Measurements from ENCODE around the gene ERAP2.

Gene ERAP2

DNA sequence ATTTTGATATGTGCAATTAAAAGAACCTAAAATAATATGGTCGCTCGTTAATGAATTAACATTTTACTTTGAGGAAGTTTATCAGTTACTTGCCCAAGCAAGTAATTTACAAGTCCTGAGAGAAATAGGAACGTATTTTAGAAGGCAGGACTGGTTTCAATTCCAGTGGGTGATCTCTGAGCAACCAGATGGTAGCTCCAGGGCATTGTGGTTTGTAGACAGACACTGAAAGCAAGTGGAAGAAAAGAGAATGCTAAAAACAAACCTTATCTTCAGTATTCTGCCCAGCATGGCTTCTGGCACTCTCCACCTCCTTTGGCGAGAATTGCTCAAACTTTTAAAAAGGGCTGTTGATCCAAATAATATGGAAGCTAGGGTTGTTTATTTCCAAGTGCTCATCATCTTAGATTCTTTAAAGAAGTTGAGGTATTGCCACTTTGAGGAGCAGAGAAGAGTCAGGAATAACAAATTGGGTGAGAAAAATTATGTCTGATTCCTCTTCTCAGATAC, 31.8 kb upstream of the ERAP2 start:
- Histone ChIP-seq H3K9me3 (ENCODE audit: insufficient read depth, low read depth, low read length) (peaks cover 4% of the 10 kb centered on the region; the same call in 1 of the 2 replicates), H3K4me1 (ENCODE audit: insufficient read depth, low read length) (no peaks in the 10 kb centered on the region; the same call in 1 of the 2 replicates), H3K4me3 (ENCODE audit: low read length) (no peak overlapping the region), H3K36me3 (ENCODE audit: insufficient read depth, low read length) (no peaks in the 10 kb centered on the region), H3K9ac (ENCODE audit: low read depth, low read length) (no peak overlapping the region), H3K27me3 (ENCODE audit: insufficient read depth, low read length) (no peaks in the 10 kb centered on the region), H3K27ac (ENCODE audit: low read depth, low read length) (no peak overlapping the region)
- 76% methylated on average over 4 of the region's 4 CpGs for WGBS

DNA sequence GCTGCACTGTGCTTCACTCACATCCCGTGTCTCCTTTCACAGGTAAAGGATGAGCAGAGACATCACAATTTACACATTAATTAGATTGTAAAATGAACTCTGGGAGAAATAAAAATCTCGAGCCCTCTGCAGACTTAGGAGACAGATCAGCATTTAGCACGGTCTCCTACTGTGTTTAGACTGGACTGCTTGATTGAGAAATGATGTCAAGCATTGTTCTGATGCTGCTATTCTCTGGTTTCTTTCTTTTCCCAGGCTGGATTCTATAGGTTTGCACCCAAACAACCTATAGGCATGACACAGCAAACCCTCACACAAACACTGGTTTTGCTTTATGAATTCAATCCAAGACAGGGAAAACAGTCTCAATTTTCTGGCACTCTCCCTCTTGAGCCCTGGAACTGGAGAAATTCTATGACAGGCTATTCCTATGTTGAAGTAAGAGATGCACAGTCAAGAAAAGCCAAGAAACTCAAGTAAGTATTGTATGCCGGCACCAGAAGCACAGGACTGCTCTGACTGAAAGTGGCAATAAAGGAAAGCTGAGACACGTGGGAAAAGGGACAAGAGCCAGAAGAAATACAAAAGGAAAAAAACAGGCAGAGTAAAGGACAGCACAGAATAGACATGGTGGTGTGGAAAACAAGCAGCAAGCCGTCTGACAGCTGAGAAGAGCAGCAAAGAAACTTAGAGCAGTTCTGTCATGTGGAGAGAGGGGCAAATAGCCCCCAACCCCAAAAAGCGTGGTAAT, 24.8 kb upstream of the ERAP2 start:
- peaks cover 6% of the 10 kb centered on the region; the same call in 1 of the 2 replicates for H3K4me1 ChIP-seq (ENCODE audit: insufficient read depth, low read length)
- H3K9me3 ChIP-seq (ENCODE audit: insufficient read depth, low read depth, low read length): peaks cover 7% of the 10 kb centered on the region; the same call in 1 of the 2 replicates
- no peak overlapping the region for H3K4me3 ChIP-seq (ENCODE audit: low read length)
- no peak overlapping the region for H3K9ac ChIP-seq (ENCODE audit: low read depth, low read length)
- H3K27me3 ChIP-seq (ENCODE audit: insufficient read depth, low read length): no peaks in the 10 kb centered on the region
- H3K36me3 ChIP-seq (ENCODE audit: insufficient read depth, low read length): no peaks in the 10 kb centered on the region
- WGBS: 81% methylated on average over 7 of the region's 7 CpGs
- H3K27ac ChIP-seq (ENCODE audit: low read depth, low read length): no peak overlapping the region

DNA sequence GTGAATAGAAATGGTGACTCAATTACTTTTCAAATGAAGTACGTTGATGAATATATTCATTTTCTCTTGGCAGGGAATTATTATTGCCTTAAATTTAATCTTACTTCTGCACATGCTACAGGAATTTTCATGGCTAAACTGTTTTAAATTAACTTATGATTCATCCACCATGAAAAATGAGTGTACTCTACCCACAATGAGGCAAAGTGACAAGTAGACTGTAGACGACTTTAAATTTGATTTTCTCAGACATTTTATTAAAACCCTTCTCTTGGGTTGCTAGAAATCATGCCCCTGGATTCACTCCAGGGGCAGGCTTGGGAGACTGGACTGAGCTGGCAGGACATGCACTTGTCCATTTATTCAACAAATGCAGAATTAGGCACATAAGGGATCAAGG, 23.5 kb upstream of the ERAP2 start:
- H3K36me3 ChIP-seq (ENCODE audit: insufficient read depth, low read length): no peaks in the 10 kb centered on the region
- H3K4me3 ChIP-seq (ENCODE audit: low read length): no peak overlapping the region
- H3K9ac ChIP-seq (ENCODE audit: low read depth, low read length): no peak overlapping the region
- no peak overlapping the region for H3K27ac ChIP-seq (ENCODE audit: low read depth, low read length)
- 87% methylated on average over 1 of the region's 2 CpGs for WGBS
- peaks cover 6% of the 10 kb centered on the region; the same call in 1 of the 2 replicates for H3K4me1 ChIP-seq (ENCODE audit: insufficient read depth, low read length)
- peaks cover 7% of the 10 kb centered on the region; the same call in 1 of the 2 replicates for H3K9me3 ChIP-seq (ENCODE audit: insufficient read depth, low read depth, low read length)
- H3K27me3 ChIP-seq (ENCODE audit: insufficient read depth, low read length): no peaks in the 10 kb centered on the region

DNA sequence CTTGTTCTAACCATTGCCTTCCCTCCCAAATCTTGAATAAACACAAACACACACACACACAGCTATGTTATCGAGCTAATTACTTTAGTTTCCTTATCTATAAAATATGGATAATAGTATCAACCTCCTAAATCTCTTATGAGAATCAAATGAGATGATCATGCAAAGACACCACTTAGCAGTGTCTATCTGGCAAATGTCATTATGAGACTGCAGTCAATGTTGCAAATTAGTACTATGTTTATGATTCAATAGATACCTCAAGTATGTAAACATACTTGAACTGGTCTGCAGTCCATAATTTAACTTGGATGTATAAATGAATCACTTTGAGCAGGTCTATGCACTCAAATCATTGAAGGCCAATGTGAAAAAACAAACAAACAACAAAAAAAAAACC, 22.2 kb upstream of the ERAP2 start:
- Histone ChIP-seq H3K9ac (ENCODE audit: low read depth, low read length) (no peak overlapping the region), H3K27ac (ENCODE audit: low read depth, low read length) (no peak overlapping the region), H3K4me1 (ENCODE audit: insufficient read depth, low read length) (peaks cover 6% of the 10 kb centered on the region; the same call in 1 of the 2 replicates), H3K4me3 (ENCODE audit: low read length) (no peak overlapping the region), H3K27me3 (ENCODE audit: insufficient read depth, low read length) (no peaks in the 10 kb centered on the region), H3K9me3 (ENCODE audit: insufficient read depth, low read depth, low read length) (peaks cover 3% of the 10 kb centered on the region; the same call in 1 of the 2 replicates), H3K36me3 (ENCODE audit: insufficient read depth, low read length) (no peaks in the 10 kb centered on the region)
- no CpG with 5 or more reads among the region's 1 CpG for WGBS

DNA sequence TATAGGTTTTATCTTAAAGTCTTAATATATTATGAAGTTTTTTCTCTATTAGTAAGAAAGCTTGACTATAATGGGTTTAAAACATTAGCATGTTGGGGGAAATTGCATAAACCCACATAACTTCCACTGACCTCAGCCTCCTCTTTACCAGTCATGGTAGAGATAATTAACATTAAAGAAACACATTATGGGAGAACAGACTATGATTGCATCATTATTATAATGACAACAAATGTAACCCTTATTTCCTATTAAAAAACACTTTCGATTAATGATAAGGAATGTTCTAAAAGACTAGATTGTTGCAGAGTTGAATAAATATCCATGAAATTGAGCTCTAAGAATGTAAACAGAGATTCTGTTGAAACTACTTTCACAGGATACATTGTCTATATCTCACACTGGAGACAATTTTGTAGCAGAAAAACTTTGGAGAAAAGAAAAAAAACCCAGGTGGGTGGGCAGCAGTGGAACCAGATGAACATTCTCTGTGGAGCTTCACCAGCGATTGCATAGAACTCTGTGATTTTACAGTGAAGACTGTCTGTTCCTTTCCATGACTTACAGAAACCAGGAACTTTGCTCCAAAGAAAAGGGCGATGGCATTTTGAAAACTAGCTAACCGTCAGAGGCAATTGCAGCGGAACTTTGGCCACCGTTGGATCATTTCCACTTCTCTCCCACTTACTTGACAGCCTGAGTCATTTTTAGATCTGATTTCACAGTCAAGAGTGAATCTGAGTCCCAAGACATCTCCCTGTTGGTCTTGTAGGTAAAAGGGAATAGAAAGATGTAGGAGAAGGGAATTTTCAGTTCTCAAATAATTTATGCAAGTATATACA, 21.0 kb upstream of the ERAP2 start:
- Histone ChIP-seq H3K36me3 (ENCODE audit: insufficient read depth, low read length) (no peaks in the 10 kb centered on the region), H3K4me1 (ENCODE audit: insufficient read depth, low read length) (peaks cover 6% of the 10 kb centered on the region; the same call in 1 of the 2 replicates), H3K9ac (ENCODE audit: low read depth, low read length) (no peak overlapping the region), H3K4me3 (ENCODE audit: low read length) (no peak overlapping the region), H3K27ac (ENCODE audit: low read depth, low read length) (no peak overlapping the region), H3K9me3 (ENCODE audit: insufficient read depth, low read depth, low read length) (no peaks in the 10 kb centered on the region), H3K27me3 (ENCODE audit: insufficient read depth, low read length) (no peaks in the 10 kb centered on the region)
- 94% methylated on average over 5 of the region's 6 CpGs for WGBS

DNA sequence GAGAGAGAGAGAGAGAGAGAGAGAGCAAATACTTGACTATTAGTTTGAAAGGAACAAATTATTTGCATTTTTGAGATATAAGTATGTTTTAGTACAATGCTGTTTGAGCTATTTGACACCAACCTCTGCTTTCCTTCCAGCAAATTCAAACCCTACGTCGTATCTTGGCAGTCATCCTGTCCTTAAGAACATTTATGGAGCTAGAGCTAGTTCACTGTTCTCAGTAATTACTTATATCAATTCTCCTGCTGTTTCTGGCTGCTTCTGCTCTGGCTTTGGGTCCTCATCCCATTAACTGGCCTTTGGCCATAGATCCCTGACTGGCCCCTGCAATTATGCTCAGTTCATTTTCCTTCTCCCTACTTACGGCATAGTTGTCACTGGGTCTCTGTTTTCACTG, 19.9 kb upstream of the ERAP2 start:
- no peaks in the 10 kb centered on the region for H3K36me3 ChIP-seq (ENCODE audit: insufficient read depth, low read length)

DNA sequence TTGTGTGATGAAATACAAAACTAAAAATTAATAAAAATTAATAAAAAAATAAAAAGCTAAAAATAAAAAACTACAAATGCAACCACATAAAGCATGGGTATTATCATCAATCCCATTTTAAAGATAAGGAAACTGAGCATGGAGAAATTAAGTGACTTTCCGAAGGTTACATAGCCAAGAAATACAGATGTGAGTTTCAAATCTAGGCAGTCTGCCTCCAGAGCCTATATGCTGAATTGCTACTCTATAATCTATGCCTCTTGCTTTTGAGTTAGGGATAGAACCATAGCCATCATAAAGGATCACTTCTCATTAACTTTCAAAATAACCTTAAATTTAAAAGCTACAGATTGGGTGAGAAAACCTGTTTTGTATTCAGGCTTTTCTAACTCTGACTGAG, 18.8 kb upstream of the ERAP2 start:
- H3K27me3 ChIP-seq (ENCODE audit: insufficient read depth, low read length): no peaks in the 10 kb centered on the region
- no peaks in the 10 kb centered on the region for H3K4me1 ChIP-seq (ENCODE audit: insufficient read depth, low read length)
- H3K4me3 ChIP-seq (ENCODE audit: low read length): no peak overlapping the region
- H3K36me3 ChIP-seq (ENCODE audit: insufficient read depth, low read length): no peaks in the 10 kb centered on the region
- WGBS: 100% methylated on average over 1 of the region's 1 CpG
- no peak overlapping the region for H3K9ac ChIP-seq (ENCODE audit: low read depth, low read length)
- H3K9me3 ChIP-seq (ENCODE audit: insufficient read depth, low read depth, low read length): no peaks in the 10 kb centered on the region
- H3K27ac ChIP-seq (ENCODE audit: low read depth, low read length): no peak overlapping the region

More for the DNA sequence above, 19.9 kb upstream of the ERAP2 start:
- no peaks in the 10 kb centered on the region for H3K9me3 ChIP-seq (ENCODE audit: insufficient read depth, low read depth, low read length)
- WGBS: 96% methylated on average over 3 of the region's 3 CpGs
- H3K27ac ChIP-seq (ENCODE audit: low read depth, low read length): no peak overlapping the region
- no peaks in the 10 kb centered on the region for H3K27me3 ChIP-seq (ENCODE audit: insufficient read depth, low read length)
- H3K9ac ChIP-seq (ENCODE audit: low read depth, low read length): no peak overlapping the region
- H3K4me3 ChIP-seq (ENCODE audit: low read length): no peak overlapping the region
- H3K4me1 ChIP-seq (ENCODE audit: insufficient read depth, low read length): peaks cover 3% of the 10 kb centered on the region; the same call in 1 of the 2 replicates

DNA sequence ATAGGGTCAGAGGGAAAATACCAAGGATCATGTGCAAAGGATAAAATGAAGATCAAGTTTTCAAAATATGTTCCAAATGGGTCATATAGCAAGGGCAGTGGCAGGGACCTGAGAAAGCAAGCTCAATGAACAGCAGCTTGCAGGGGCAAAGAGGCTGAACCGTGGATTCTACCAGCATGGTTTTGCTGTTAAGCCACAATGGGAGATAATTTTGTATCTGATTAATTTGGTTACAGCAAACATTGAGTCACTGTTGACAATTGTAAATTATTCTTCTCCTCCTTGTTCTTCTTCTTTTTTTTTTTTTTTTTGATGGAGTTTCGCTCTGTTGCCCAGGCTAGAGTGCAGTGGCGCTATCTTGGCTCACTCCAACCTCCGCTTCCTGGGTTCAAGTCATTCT, 18.4 kb upstream of the ERAP2 start:
- WGBS: 94% methylated on average over 4 of the region's 4 CpGs
- H3K4me1 ChIP-seq (ENCODE audit: insufficient read depth, low read length): no peaks in the 10 kb centered on the region
- no peak overlapping the region for H3K4me3 ChIP-seq (ENCODE audit: low read length)
- no peaks in the 10 kb centered on the region for H3K9me3 ChIP-seq (ENCODE audit: insufficient read depth, low read depth, low read length)
- H3K9ac ChIP-seq (ENCODE audit: low read depth, low read length): no peak overlapping the region
- H3K27me3 ChIP-seq (ENCODE audit: insufficient read depth, low read length): no peaks in the 10 kb centered on the region
- H3K36me3 ChIP-seq (ENCODE audit: insufficient read depth, low read length): no peaks in the 10 kb centered on the region
- no peak overlapping the region for H3K27ac ChIP-seq (ENCODE audit: low read depth, low read length)

DNA sequence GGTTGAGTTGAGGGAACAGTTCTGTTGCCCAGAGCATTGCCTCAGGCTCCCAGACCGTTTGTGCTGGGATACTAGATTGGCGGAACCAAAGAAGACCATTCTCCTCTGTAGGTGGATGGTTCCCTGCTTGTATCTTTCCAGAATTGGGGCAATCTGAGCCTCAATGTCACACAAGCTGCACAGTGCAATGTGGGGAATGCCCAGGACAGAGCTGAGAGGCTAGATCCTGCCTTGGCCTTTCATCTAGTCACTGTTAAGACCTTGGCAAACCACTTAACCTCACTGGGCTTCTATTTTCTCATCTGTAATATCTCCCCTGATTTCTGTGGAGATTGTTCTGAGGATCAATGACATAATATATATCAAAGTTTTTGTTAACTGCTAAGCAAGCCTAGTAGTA, 16.9 kb upstream of the ERAP2 start:
- Histone ChIP-seq H3K9ac (ENCODE audit: low read depth, low read length) (no peak overlapping the region), H3K4me3 (ENCODE audit: low read length) (no peak overlapping the region), H3K9me3 (ENCODE audit: insufficient read depth, low read depth, low read length) (no peaks in the 10 kb centered on the region), H3K27me3 (ENCODE audit: insufficient read depth, low read length) (no peaks in the 10 kb centered on the region), H3K4me1 (ENCODE audit: insufficient read depth, low read length) (no peaks in the 10 kb centered on the region), H3K27ac (ENCODE audit: low read depth, low read length) (no peak overlapping the region), H3K36me3 (ENCODE audit: insufficient read depth, low read length) (no peaks in the 10 kb centered on the region)
- WGBS: 79% methylated on average over 2 of the region's 2 CpGs

DNA sequence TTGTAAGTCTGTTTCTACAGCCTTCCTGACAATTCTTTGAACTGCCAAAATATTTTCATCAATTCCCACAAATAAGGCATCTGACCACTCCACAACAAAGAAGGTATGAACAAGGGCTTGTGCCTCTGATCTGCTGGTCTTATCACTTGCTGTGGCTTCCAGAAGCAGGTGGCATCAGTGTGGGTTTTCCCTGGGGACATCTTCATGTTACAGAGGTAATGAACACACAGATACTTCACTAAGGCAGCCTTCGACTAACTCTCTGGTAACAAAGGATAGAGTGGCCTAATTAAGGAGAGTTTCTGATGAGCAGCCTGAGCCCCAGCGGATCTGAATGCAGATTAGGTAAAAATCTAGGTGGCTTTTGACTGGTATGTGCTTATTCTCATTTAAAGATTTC, 15.2 kb upstream of the ERAP2 start:
- H3K4me1 ChIP-seq (ENCODE audit: insufficient read depth, low read length): no peaks in the 10 kb centered on the region
- H3K27ac ChIP-seq (ENCODE audit: low read depth, low read length): no peak overlapping the region
- no peak overlapping the region for H3K4me3 ChIP-seq (ENCODE audit: low read length)
- H3K27me3 ChIP-seq (ENCODE audit: insufficient read depth, low read length): no peaks in the 10 kb centered on the region
- H3K36me3 ChIP-seq (ENCODE audit: insufficient read depth, low read length): no peaks in the 10 kb centered on the region
- H3K9ac ChIP-seq (ENCODE audit: low read depth, low read length): no peak overlapping the region
- 98% methylated on average over 2 of the region's 2 CpGs for WGBS
- no peaks in the 10 kb centered on the region for H3K9me3 ChIP-seq (ENCODE audit: insufficient read depth, low read depth, low read length)

DNA sequence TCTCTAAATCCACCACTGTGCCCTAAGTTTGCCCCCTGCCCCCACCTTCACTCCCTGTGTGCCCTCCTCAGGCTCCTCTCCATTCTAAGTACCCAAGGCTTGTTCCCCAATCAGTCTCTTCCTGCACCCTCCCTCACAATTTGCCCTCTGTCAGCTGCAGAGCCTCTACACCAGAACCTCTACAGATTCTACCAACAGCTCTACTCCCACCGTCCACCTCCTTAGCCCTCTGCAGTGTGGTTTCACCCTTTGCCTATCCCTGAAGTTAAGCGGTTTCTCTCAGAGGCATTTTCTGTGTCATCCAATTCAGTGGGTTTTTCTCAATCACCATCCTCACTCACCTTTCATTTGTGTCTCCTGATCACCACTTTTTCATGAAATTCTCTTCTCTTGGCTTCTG, 13.2 kb upstream of the ERAP2 start:
- WGBS: 87% methylated on average over 2 of the region's 2 CpGs

More for the DNA sequence above, 13.2 kb upstream of the ERAP2 start:
- H3K9ac ChIP-seq (ENCODE audit: low read depth, low read length): no peak overlapping the region
- no peaks in the 10 kb centered on the region for H3K9me3 ChIP-seq (ENCODE audit: insufficient read depth, low read depth, low read length)
- H3K36me3 ChIP-seq (ENCODE audit: insufficient read depth, low read length): no peaks in the 10 kb centered on the region
- H3K27me3 ChIP-seq (ENCODE audit: insufficient read depth, low read length): no peaks in the 10 kb centered on the region
- H3K4me3 ChIP-seq (ENCODE audit: low read length): no peak overlapping the region
- H3K27ac ChIP-seq (ENCODE audit: low read depth, low read length): no peak overlapping the region
- H3K4me1 ChIP-seq (ENCODE audit: insufficient read depth, low read length): no peaks in the 10 kb centered on the region

All from HUES64 (cell line).